KMS-11 (cell line): ENCODE measurements around the gene KSR2.

Experiments used
- H2AFZ ChIP-seq: fragments of 200-600 bp; sonication (generic); 2 replicates; pipeline ENCODE4 v1.6.1; 2016; ENCODE audit warnings: antibody characterized with exemption, mixed run types, low read depth
- H3K27ac ChIP-seq: fragments of 200-600 bp; sonication (generic); 2 replicates; pipeline ENCODE4 v1.6.1; 2016; ENCODE audit warnings: mild to moderate bottlenecking, mixed run types
- H3K27me3 ChIP-seq: fragments of 200-600 bp; sonication (generic); 2 replicates; pipeline ENCODE4 v1.6.1; 2017; ENCODE audit warnings: mild to moderate bottlenecking, low read depth, mixed run types, moderate library complexity; ENCODE audit not compliant: insufficient read depth
- H3K36me3 ChIP-seq: fragments of 200-600 bp; sonication (generic); 2 replicates; pipeline ENCODE4 v1.6.1; 2017; ENCODE audit warnings: mild to moderate bottlenecking, mixed run types; ENCODE audit not compliant: insufficient read depth
- H3K4me1 ChIP-seq: fragments of 200-600 bp; sonication (generic); 2 replicates; pipeline ENCODE4 v1.6.1; 2016; ENCODE audit warnings: mild to moderate bottlenecking, low read depth, mixed run types; ENCODE audit not compliant: poor library complexity, severe bottlenecking
- H3K4me2 ChIP-seq: fragments of 200-600 bp; sonication (generic); 2 replicates; pipeline ENCODE4 v1.7.0; 2016; ENCODE audit warnings: mild to moderate bottlenecking, mixed run types
- H3K4me3 ChIP-seq: fragments of 200-600 bp; sonication (generic); IDR thresholded peaks from 2 replicates; pipeline ENCODE4 v1.6.1; 2017; ENCODE audit warnings: low read depth, low read length, mixed read lengths; ENCODE audit not compliant: insufficient read depth
- H3K79me2 ChIP-seq: fragments of 200-600 bp; sonication (generic); 2 replicates; pipeline ENCODE4 v1.6.1; 2016; ENCODE audit warnings: low read depth, mixed run types; ENCODE audit not compliant: insufficient read depth
- H3K9ac ChIP-seq: fragments of 200-600 bp; sonication (generic); 2 replicates; pipeline ENCODE4 v1.6.1; 2016; ENCODE audit warnings: mild to moderate bottlenecking, mixed run types
- H4K20me1 ChIP-seq: fragments of 200-600 bp; sonication (generic); 2 replicates; pipeline ENCODE4 v1.6.1; 2016; ENCODE audit warnings: mild to moderate bottlenecking, mixed run types; ENCODE audit not compliant: insufficient read depth
- CTCF ChIP-seq: fragments of 200-600 bp; sonication (generic); conservative IDR thresholded peaks from 2 replicates; pipeline ENCODE4 v1.6.1; 2017; ENCODE audit warnings: low read depth, mild to moderate bottlenecking, antibody characterized with exemption, low read length, moderate library complexity, mixed read lengths

The KSR2 gene

GRCh38 chr12:117963836-117964235, 5.0 kb downstream of the KSR2 start:
- no peak for TF ChIP-seq CTCF
- Histone ChIP-seq H4K20me1 (no peaks in the 10 kb centered on the region), H2AFZ (no peak overlapping the region)

DNA sequence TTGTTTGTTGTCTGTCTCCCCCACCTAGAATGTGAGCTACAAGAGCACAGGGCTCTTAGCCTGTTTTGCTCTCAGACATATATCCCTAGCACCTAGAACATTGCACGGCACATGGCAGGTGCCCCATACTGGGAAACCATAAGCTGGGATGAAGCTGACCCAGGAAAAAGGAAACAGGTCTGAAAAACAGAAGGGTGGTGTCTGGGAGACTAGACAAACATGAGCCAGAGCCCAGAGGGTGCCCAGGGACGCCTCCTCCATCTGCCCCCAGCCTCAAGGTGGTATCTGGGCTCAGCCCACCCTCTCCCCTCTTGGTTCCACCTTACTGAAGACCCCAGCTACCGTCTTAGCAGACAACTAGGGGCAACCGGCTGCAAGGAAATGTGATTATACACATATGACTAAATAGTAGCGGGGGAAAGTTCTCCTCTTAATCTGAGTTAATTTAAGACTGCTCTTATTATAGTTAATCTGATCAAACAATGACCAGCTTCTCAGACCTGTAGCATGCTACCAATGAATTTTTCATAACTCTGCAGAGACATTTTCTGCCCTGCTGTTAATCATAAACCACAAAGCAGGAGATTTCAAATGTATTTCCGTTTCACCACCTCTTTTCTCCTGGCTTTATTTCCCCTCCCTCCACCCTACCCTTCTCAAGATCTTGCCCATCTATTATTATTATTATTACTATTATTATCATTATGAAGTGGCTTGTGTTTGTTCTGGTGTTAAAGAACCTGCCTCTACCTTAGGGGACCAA, 31.9 kb downstream of the KSR2 start:
- H3K79me2 ChIP-seq = no peaks in the 10 kb centered on the region

More at GRCh38 chr12:117963836-117964235, 5.0 kb downstream of the KSR2 start:
- H3K4me2 ChIP-seq = no peak overlapping the region
- no peaks in the 10 kb centered on the region for H3K4me1 ChIP-seq
- no peaks in the 10 kb centered on the region for H3K27me3 ChIP-seq
- H3K36me3 ChIP-seq = no peaks in the 10 kb centered on the region
- no peaks in the 10 kb centered on the region for H3K79me2 ChIP-seq
- no peak overlapping the region for H3K4me3 ChIP-seq
- H3K27ac ChIP-seq = no peak overlapping the region
- H3K9ac ChIP-seq = no peak overlapping the region

GRCh38 chr12:117933545-117933944, 35.2 kb downstream of the KSR2 start:
- H3K27ac ChIP-seq = no peak overlapping the region
- H3K27me3 ChIP-seq = no peaks in the 10 kb centered on the region
- TF ChIP-seq CTCF = no peak
- H3K79me2 ChIP-seq = no peaks in the 10 kb centered on the region
- H3K4me3 ChIP-seq = no peak overlapping the region
- no peak overlapping the region for H3K4me2 ChIP-seq
- H3K4me1 ChIP-seq = no peaks in the 10 kb centered on the region
- H4K20me1 ChIP-seq = no peaks in the 10 kb centered on the region
- no peaks in the 10 kb centered on the region for H3K36me3 ChIP-seq
- no peak overlapping the region for H2AFZ ChIP-seq
- no peak overlapping the region for H3K9ac ChIP-seq

More for the DNA sequence above, 31.9 kb downstream of the KSR2 start:
- no peaks in the 10 kb centered on the region for H4K20me1 ChIP-seq
- H3K4me2 ChIP-seq = no peak overlapping the region
- no peak overlapping the region for H3K4me3 ChIP-seq
- no peak overlapping the region for H3K27ac ChIP-seq
- no peak overlapping the region for H2AFZ ChIP-seq
- H3K27me3 ChIP-seq = no peaks in the 10 kb centered on the region
- no peaks in the 10 kb centered on the region for H3K36me3 ChIP-seq
- no peak overlapping the region for H3K9ac ChIP-seq
- H3K4me1 ChIP-seq = no peaks in the 10 kb centered on the region
- no peak for TF ChIP-seq CTCF

- Histone ChIP-seq H3K27me3 (no peaks in the 10 kb centered on the region), H3K4me2 (no peak overlapping the region), H3K4me3 (no peak overlapping the region), H4K20me1 (no peaks in the 10 kb centered on the region), H3K36me3 (no peaks in the 10 kb centered on the region), H3K27ac (no peak overlapping the region), H3K9ac (no peak overlapping the region), H3K79me2 (no peaks in the 10 kb centered on the region), H3K4me1 (no peaks in the 10 kb centered on the region), H2AFZ (no peak overlapping the region)
- TF ChIP-seq CTCF = no peak
Observed at GRCh38 chr12:117926391-117926899, 42.3 kb downstream of the KSR2 start.
